Measurements from ENCODE around the gene C6orf132.

C6orf132 gene

GRCh38 chr6:42083530-42083929 is 58.9 kb downstream of the C6orf132 start:
- no peak overlapping the region for H3K27ac ChIP-seq (ENCODE audit: insufficient read depth, low read depth, low read length, poor library complexity, severe bottlenecking)
- WGBS, 2 experiments, result 91 to 94% methylated on average over 4 to 5 of the region's 5 CpGs
- H3K27me3 ChIP-seq (ENCODE audit: control insufficient read depth, insufficient read depth, low read length, poor library complexity, severe bottlenecking), result no peaks in the 10 kb centered on the region
- no peaks in the 10 kb centered on the region for H3K4me1 ChIP-seq (ENCODE audit: control insufficient read depth, insufficient read depth, low read length)
- H3K4me3 ChIP-seq (ENCODE audit: insufficient read depth, low read depth, low read length), result no peak overlapping the region
- H3K9me3 ChIP-seq (ENCODE audit: control insufficient read depth, low read length), result no peaks in the 10 kb centered on the region
- peaks cover 2% of the 10 kb centered on the region for H3K36me3 ChIP-seq (ENCODE audit: control insufficient read depth, insufficient read depth, low read length)

GRCh38 chr6:42079941-42080464 is 62.4 kb downstream of the C6orf132 start:
- H3K9me3 ChIP-seq (ENCODE audit: control insufficient read depth, low read length), result no peaks in the 10 kb centered on the region
- 95 to 97% methylated on average over 10 of the region's 10 CpGs for WGBS, 2 experiments
- H3K27me3 ChIP-seq (ENCODE audit: control insufficient read depth, insufficient read depth, low read length, poor library complexity, severe bottlenecking), result no peaks in the 10 kb centered on the region
- H3K36me3 ChIP-seq (ENCODE audit: control insufficient read depth, insufficient read depth, low read length), result peaks cover 21% of the 10 kb centered on the region
- H3K4me3 ChIP-seq (ENCODE audit: insufficient read depth, low read depth, low read length), result no peak overlapping the region
- H3K27ac ChIP-seq (ENCODE audit: insufficient read depth, low read depth, low read length, poor library complexity, severe bottlenecking), result no peak overlapping the region
- H3K4me1 ChIP-seq (ENCODE audit: control insufficient read depth, insufficient read depth, low read length), result no peaks in the 10 kb centered on the region

GRCh38 chr6:42078386-42078785 is 64.0 kb downstream of the C6orf132 start:
- WGBS, 2 experiments, result 93 to 94% methylated on average over 11 of the region's 11 CpGs
- no peaks in the 10 kb centered on the region for H3K4me1 ChIP-seq (ENCODE audit: control insufficient read depth, insufficient read depth, low read length)
- H3K27ac ChIP-seq (ENCODE audit: insufficient read depth, low read depth, low read length, poor library complexity, severe bottlenecking), result no peak overlapping the region
- no peaks in the 10 kb centered on the region for H3K9me3 ChIP-seq (ENCODE audit: control insufficient read depth, low read length)
- peaks cover 21% of the 10 kb centered on the region for H3K36me3 ChIP-seq (ENCODE audit: control insufficient read depth, insufficient read depth, low read length)
- no peak overlapping the region for H3K4me3 ChIP-seq (ENCODE audit: insufficient read depth, low read depth, low read length)
- no peaks in the 10 kb centered on the region for H3K27me3 ChIP-seq (ENCODE audit: control insufficient read depth, insufficient read depth, low read length, poor library complexity, severe bottlenecking)

- Histone ChIP-seq H3K27me3 (ENCODE audit: control insufficient read depth, insufficient read depth, low read length, poor library complexity, severe bottlenecking) (no peaks in the 10 kb centered on the region), H3K9me3 (ENCODE audit: control insufficient read depth, low read length) (no peaks in the 10 kb centered on the region), H3K4me1 (ENCODE audit: control insufficient read depth, insufficient read depth, low read length) (no peaks in the 10 kb centered on the region), H3K4me3 (ENCODE audit: insufficient read depth, low read depth, low read length) (no peak overlapping the region), H3K27ac (ENCODE audit: insufficient read depth, low read depth, low read length, poor library complexity, severe bottlenecking) (no peak overlapping the region), H3K36me3 (ENCODE audit: control insufficient read depth, insufficient read depth, low read length) (peaks cover 37% of the 10 kb centered on the region)
- whole genome bisulfite sequencing, 2 experiments, result 48 to 49% methylated on average over 7 of the region's 7 CpGs
These were observed 67.1 kb downstream of the C6orf132 start for GRCh38 chr6:42075159-42075838.

DNA sequence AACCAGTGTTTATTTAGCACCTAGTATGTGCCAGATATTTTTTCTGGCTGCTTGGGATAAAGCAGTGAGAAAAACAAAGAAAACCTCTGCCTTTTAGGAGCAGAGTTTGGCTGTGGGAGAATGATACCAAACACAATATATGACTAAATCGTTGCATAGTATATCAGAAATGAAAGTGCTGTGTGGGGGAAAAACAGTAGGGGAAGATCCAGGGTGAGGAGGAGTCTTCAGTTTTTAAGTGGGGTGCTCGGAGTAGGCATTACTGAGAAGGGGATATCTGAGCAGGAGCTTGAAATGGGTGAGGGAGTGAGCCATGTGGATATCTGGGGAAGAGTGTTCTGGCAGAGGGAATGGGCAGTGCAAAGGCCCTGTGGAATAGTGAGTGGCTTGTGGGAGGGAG is 69.1 kb downstream of the C6orf132 start:
- Histone ChIP-seq H3K36me3 (ENCODE audit: control insufficient read depth, insufficient read depth, low read length) (peaks cover 53% of the 10 kb centered on the region), H3K4me3 (ENCODE audit: insufficient read depth, low read depth, low read length) (no peak overlapping the region), H3K9me3 (ENCODE audit: control insufficient read depth, low read length) (no peaks in the 10 kb centered on the region), H3K4me1 (ENCODE audit: control insufficient read depth, insufficient read depth, low read length) (no peaks in the 10 kb centered on the region), H3K27ac (ENCODE audit: insufficient read depth, low read depth, low read length, poor library complexity, severe bottlenecking) (no peak overlapping the region), H3K27me3 (ENCODE audit: control insufficient read depth, insufficient read depth, low read length, poor library complexity, severe bottlenecking) (no peaks in the 10 kb centered on the region)
- 94 to 96% methylated on average over 2 of the region's 2 CpGs for WGBS, 2 experiments

DNA sequence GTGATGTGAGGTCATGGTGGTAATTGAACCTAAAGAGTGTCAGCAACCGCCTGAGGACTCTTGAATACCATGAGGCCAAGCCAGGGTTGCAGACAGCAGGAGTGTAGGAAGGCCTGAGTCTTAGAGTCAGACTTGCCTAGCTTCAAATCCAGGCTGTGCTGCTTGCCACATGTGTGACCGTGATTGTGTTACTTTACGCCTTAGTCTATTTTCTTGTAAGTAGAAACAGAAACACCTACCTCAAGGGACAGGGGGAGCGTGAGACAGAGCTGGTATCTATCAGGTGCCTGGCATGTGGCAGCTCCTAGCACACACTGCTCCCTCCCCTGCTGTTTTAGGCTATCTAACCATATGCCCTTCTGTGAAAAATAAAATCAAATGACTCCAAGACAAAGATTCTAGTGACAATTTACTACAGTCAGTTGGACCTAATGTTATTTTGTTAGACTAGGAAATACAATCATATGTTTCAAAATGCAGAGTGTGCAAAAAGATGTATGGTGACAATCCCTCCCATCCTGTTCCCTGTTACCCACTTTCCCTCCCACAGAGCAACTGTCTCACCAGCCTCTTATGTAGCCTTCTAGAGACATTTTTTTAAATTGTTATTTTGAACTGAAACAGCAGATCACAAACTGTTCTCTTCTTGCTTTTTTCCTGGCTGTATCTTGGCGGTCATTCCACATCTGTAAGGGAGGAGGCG is 70.4 kb downstream of the C6orf132 start:
- no peaks in the 10 kb centered on the region for H3K4me1 ChIP-seq (ENCODE audit: control insufficient read depth, insufficient read depth, low read length)
- WGBS, 2 experiments, result 73 to 74% methylated on average over 6 of the region's 6 CpGs
- H3K9me3 ChIP-seq (ENCODE audit: control insufficient read depth, low read length), result no peaks in the 10 kb centered on the region
- no peaks in the 10 kb centered on the region for H3K27me3 ChIP-seq (ENCODE audit: control insufficient read depth, insufficient read depth, low read length, poor library complexity, severe bottlenecking)
- peaks cover 54% of the 10 kb centered on the region for H3K36me3 ChIP-seq (ENCODE audit: control insufficient read depth, insufficient read depth, low read length)
- no peak overlapping the region for H3K27ac ChIP-seq (ENCODE audit: insufficient read depth, low read depth, low read length, poor library complexity, severe bottlenecking)
- no peak overlapping the region for H3K4me3 ChIP-seq (ENCODE audit: insufficient read depth, low read depth, low read length)

- H3K4me3 ChIP-seq (ENCODE audit: insufficient read depth, low read depth, low read length), result no peak overlapping the region
- 93 to 94% methylated on average over 5 of the region's 5 CpGs for WGBS, 2 experiments
- H3K27ac ChIP-seq (ENCODE audit: insufficient read depth, low read depth, low read length, poor library complexity, severe bottlenecking), result no peak overlapping the region
- H3K9me3 ChIP-seq (ENCODE audit: control insufficient read depth, low read length), result no peaks in the 10 kb centered on the region
- H3K27me3 ChIP-seq (ENCODE audit: control insufficient read depth, insufficient read depth, low read length, poor library complexity, severe bottlenecking), result no peaks in the 10 kb centered on the region
- H3K4me1 ChIP-seq (ENCODE audit: control insufficient read depth, insufficient read depth, low read length), result no peaks in the 10 kb centered on the region
- H3K36me3 ChIP-seq (ENCODE audit: control insufficient read depth, insufficient read depth, low read length), result peaks cover 59% of the 10 kb centered on the region
These were observed 73.4 kb downstream of the C6orf132 start for GRCh38 chr6:42068872-42069522.

DNA sequence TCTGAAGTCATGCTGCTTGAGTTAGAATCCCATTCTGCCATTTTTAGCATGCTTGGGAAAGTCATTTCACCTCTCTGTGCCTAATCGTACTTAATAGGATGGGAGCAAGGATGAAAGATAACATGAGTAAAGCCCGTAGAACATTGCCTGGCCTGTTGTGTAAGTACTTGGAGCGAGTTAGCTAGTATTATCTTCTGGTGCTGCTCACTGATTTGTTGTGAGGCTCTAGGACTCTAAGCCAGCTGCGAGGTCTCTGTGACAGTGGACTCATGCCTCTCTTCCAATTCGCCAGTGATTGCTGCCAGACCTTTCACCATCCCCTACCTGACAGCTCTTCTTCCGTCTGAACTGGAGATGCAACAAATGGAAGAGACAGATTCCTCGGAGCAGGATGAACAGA is 74.2 kb downstream of the C6orf132 start:
- H3K4me3 ChIP-seq (ENCODE audit: insufficient read depth, low read depth, low read length), result no peak overlapping the region
- 93 to 94% methylated on average over 7 of the region's 7 CpGs for WGBS, 2 experiments
- no peaks in the 10 kb centered on the region for H3K9me3 ChIP-seq (ENCODE audit: control insufficient read depth, low read length)
- H3K27me3 ChIP-seq (ENCODE audit: control insufficient read depth, insufficient read depth, low read length, poor library complexity, severe bottlenecking), result no peaks in the 10 kb centered on the region
- no peak overlapping the region for H3K27ac ChIP-seq (ENCODE audit: insufficient read depth, low read depth, low read length, poor library complexity, severe bottlenecking)
- H3K36me3 ChIP-seq (ENCODE audit: control insufficient read depth, insufficient read depth, low read length), result peaks cover 59% of the 10 kb centered on the region
- H3K4me1 ChIP-seq (ENCODE audit: control insufficient read depth, insufficient read depth, low read length), result no peaks in the 10 kb centered on the region

DNA sequence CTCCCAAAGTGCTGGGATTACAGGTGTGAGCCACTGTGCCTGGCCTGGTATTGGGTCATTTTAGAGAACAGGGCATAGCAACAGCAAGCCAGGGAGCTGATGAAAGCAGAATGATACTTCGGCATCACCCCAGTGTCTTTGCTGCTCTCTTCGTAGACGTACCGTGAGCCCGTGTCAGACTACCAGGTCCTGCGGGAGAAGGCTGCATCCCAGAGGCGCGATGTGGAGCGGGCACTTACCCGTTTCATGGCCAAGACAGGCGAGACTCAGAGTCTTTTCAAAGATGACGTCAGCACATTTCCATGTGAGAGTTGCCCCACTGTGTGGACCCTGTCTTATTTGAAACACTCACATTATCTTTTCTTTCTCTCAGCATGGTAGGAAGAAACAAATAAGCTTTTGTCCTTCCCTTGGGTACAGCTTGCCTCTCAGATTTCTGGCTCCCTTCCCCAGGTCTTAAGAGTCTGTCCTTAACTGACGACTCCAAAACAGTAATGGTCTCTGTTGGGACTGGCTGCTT is 76.2 kb downstream of the C6orf132 start:
- H3K4me3 ChIP-seq (ENCODE audit: insufficient read depth, low read depth, low read length), result no peak overlapping the region
- H3K4me1 ChIP-seq (ENCODE audit: control insufficient read depth, insufficient read depth, low read length), result no peaks in the 10 kb centered on the region
- H3K27me3 ChIP-seq (ENCODE audit: control insufficient read depth, insufficient read depth, low read length, poor library complexity, severe bottlenecking), result no peaks in the 10 kb centered on the region
- H3K36me3 ChIP-seq (ENCODE audit: control insufficient read depth, insufficient read depth, low read length), result peaks cover 64% of the 10 kb centered on the region
- no peaks in the 10 kb centered on the region for H3K9me3 ChIP-seq (ENCODE audit: control insufficient read depth, low read length)
- no peak overlapping the region for H3K27ac ChIP-seq (ENCODE audit: insufficient read depth, low read depth, low read length, poor library complexity, severe bottlenecking)
- WGBS, 2 experiments, result 90 to 92% methylated on average over 13 of the region's 13 CpGs

- Histone ChIP-seq H3K27ac (ENCODE audit: insufficient read depth, low read depth, low read length, poor library complexity, severe bottlenecking) (no peak overlapping the region), H3K36me3 (ENCODE audit: control insufficient read depth, insufficient read depth, low read length) (peaks cover 61% of the 10 kb centered on the region), H3K27me3 (ENCODE audit: control insufficient read depth, insufficient read depth, low read length, poor library complexity, severe bottlenecking) (no peaks in the 10 kb centered on the region), H3K4me1 (ENCODE audit: control insufficient read depth, insufficient read depth, low read length) (no peaks in the 10 kb centered on the region), H3K4me3 (ENCODE audit: insufficient read depth, low read depth, low read length) (no peak overlapping the region), H3K9me3 (ENCODE audit: control insufficient read depth, low read length) (no peaks in the 10 kb centered on the region)
- WGBS, 2 experiments, result 95 to 98% methylated on average over 5 of the region's 5 CpGs
These were observed 82.7 kb downstream of the C6orf132 start for GRCh38 chr6:42059743-42060142.

Measured in ectodermal cell (in vitro differentiated cells).